Cardiac muscle cell (in vitro differentiated cells and primary cell): ENCODE measurements around the gene NPC1. TPM values are rescaled to one million over a fixed set of nuclear protein-coding genes. Genes with fewer than 3 reads are reported as not detected.
"Not testable (repeated sequence)": the region's sequence is repeated elsewhere in the genome, so short reads cannot be mapped to it uniquely, and the experiment has no call there.

Source experiments
- DNase-seq, 2 donors: peaks; one replicate each; pipeline versions ENCODE4 v3.0.0 to v3.0.0-alpha.2; 2010 to 2017; ENCODE audit warnings: low read depth in 1 of 2, low spot score in 1 of 2
- H3K27ac ChIP-seq: fragments of 200-600 bp; sonication (generic); 2 replicates; pipeline ENCODE4 v1.5.1; 2016
- H3K27me3 ChIP-seq: fragments of 200-600 bp; sonication (generic); 2 replicates; pipeline ENCODE4 v1.6.0; 2016; ENCODE audit warnings: control low read depth
- H3K36me3 ChIP-seq: fragments of 200-600 bp; sonication (generic); 2 replicates; pipeline ENCODE4 v1.5.1; 2016; ENCODE audit warnings: control low read depth
- H3K4me1 ChIP-seq: fragments of 200-600 bp; sonication (generic); 2 replicates; pipeline ENCODE4 v1.8.1; 2017; ENCODE audit warnings: low read depth, mild to moderate bottlenecking, mixed run types
- H3K4me3 ChIP-seq: fragments of 200-600 bp; sonication (generic); 2 replicates; pipeline ENCODE4 v1.5.1; 2016; ENCODE audit warnings: mild to moderate bottlenecking
- H3K9me3 ChIP-seq: fragments of 200-600 bp; sonication (generic); 2 replicates; pipeline ENCODE4 v1.5.1; 2017; ENCODE audit warnings: low read depth, mild to moderate bottlenecking, control low read depth
- CTCF ChIP-seq: IDR thresholded peaks from 2 replicates; pipeline ENCODE4 v1.5.1; 2012; ENCODE audit warnings: low read depth, mild to moderate bottlenecking, low read length
- polyA plus RNA-seq: library from polyadenylated mRNA; unstranded; fragments of >200 nt; fragmentation: Nextera tagmentation; extraction: Ambion mirVana; gene quantifications from 2 replicates; pipeline ENCODE4 v1.2.1, GENCODE V29; 2016
- total RNA-seq: library from RNA; depleted of rRNA; stranded (reverse); fragments of >200 nt; gene quantifications from 2 replicates; pipeline ENCODE4 v1.2.3, GENCODE V29; 2016

NPC1 gene
- total and polyA plus RNA-seq, 2 experiments from 2014 or later = 14.1 to 25.9 TPM

- H3K4me1 ChIP-seq = no peaks in the 10 kb centered on the region
- DNase-seq = no peak
- TF ChIP-seq CTCF = no peak
- no peak overlapping the region for H3K4me3 ChIP-seq
- H3K27me3 ChIP-seq = no peaks in the 10 kb centered on the region
- H3K36me3 ChIP-seq = peaks cover 28% of the 10 kb centered on the region
- H3K9me3 ChIP-seq = no peaks in the 10 kb centered on the region
- H3K27ac ChIP-seq = no peak overlapping the region
These were observed 66.6 kb downstream of the NPC1 start for GRCh38 chr18:23519734-23520133.

- no peaks in the 10 kb centered on the region for H3K27me3 ChIP-seq
- H3K4me1 ChIP-seq = no peaks in the 10 kb centered on the region
- H3K27ac ChIP-seq = no peak overlapping the region
- no peaks in the 10 kb centered on the region for H3K9me3 ChIP-seq
- H3K36me3 ChIP-seq = peaks cover 17% of the 10 kb centered on the region
- no peak overlapping the region for H3K4me3 ChIP-seq
- peak; percentile 82 to 88 for DNase-seq
- peak; percentile 95 for TF ChIP-seq CTCF
These were observed 70.3 kb downstream of the NPC1 start for GRCh38 chr18:23515911-23516546.

- DNase-seq = peak in 1 of 2 donors; percentile 34
- H3K36me3 ChIP-seq = peaks cover 3% of the 10 kb centered on the region
- H3K9me3 ChIP-seq = no peaks in the 10 kb centered on the region
- H3K27me3 ChIP-seq = no peaks in the 10 kb centered on the region
- H3K4me3 ChIP-seq = no peak overlapping the region
- no peak for TF ChIP-seq CTCF
- peaks cover 7% of the 10 kb centered on the region for H3K4me1 ChIP-seq
- H3K27ac ChIP-seq = no peak overlapping the region
These were observed 73.7 kb downstream of the NPC1 start for GRCh38 chr18:23512641-23513040.

- not testable (repeated sequence) for DNase-seq, H3K27me3 ChIP-seq, H3K27ac ChIP-seq, H3K36me3 ChIP-seq, H3K4me1 ChIP-seq, H3K9me3 ChIP-seq, H3K4me3 ChIP-seq
These were observed 74.1 kb downstream of the NPC1 start for GRCh38 chr18:23512216-23512615.

- not testable (repeated sequence) for H3K27ac ChIP-seq, H3K27me3 ChIP-seq, H3K4me1 ChIP-seq, H3K4me3 ChIP-seq, H3K36me3 ChIP-seq, DNase-seq, H3K9me3 ChIP-seq
These were observed 75.4 kb downstream of the NPC1 start for GRCh38 chr18:23510923-23511322.

GRCh38 chr18:23506393-23506792, 79.9 kb downstream of the NPC1 start:
- TF ChIP-seq CTCF = no peak
- H3K4me3 ChIP-seq = no peak overlapping the region

More at GRCh38 chr18:23506393-23506792, 79.9 kb downstream of the NPC1 start:
- Histone ChIP-seq H3K27ac (no peak overlapping the region), H3K9me3 (no peaks in the 10 kb centered on the region), H3K27me3 (no peaks in the 10 kb centered on the region), H3K36me3 (no peaks in the 10 kb centered on the region), H3K4me1 (peaks cover 7% of the 10 kb centered on the region)
- DNase-seq = no peak
